PFSK-1 (cell line): ENCODE results near the gene SLC26A6.

Experiments used
- POLR2AphosphoS5 ChIP-seq: IDR thresholded peaks from 2 replicates; pipeline ENCODE4 v1.6.1; 2012; ENCODE audit warnings: low read depth, mild to moderate bottlenecking, control low read depth, low read length, moderate library complexity
- REST ChIP-seq, 2 experiments: IDR thresholded peaks; 2 replicates each; pipeline versions ENCODE4 v1.6.1 to v1.8.0; 2011 to 2012; ENCODE audit warnings: low read depth in 2 of 2, low read length in 2 of 2, control low read depth in 1 of 2, inconsistent platforms in 1 of 2, mild to moderate bottlenecking in 1 of 2, moderate library complexity in 1 of 2; ENCODE audit not compliant: insufficient read depth in 1 of 2
- SIN3A ChIP-seq: IDR thresholded peaks from 2 replicates; pipeline ENCODE4 v1.6.1; 2012; ENCODE audit warnings: mild to moderate bottlenecking, low read length, moderate library complexity, borderline replicate concordance; ENCODE audit not compliant: insufficient read depth
- TAF1 ChIP-seq: IDR thresholded peaks from 2 replicates; pipeline ENCODE4 v1.6.1; 2012; ENCODE audit warnings: low read length, control low read depth, borderline replicate concordance; ENCODE audit not compliant: insufficient read depth

GRCh38 chr3:48609088-48610005, 25.9 kb downstream of the SLC26A6 start, which contains the start of gene UQCRC1:
- TF ChIP-seq TAF1 (peak; percentile 68), REST (IDR thresholded peaks at IDR 0.05; ENCODE audit: insufficient read depth in 1 of 2, low read depth in 2 of 2, low read length in 2 of 2) (no peak), POLR2AphosphoS5 (peak; percentile 96), SIN3A (no peak)
